Motor neuron (in vitro differentiated cells): ENCODE measurements around the gene VIPR2. TPM values are rescaled to one million over a fixed set of nuclear protein-coding genes. Genes with fewer than 3 reads are reported as not detected.
"Not testable (repeated sequence)": the region's sequence is repeated elsewhere in the genome, so short reads cannot be mapped to it uniquely, and the experiment has no call there.

Experiments used
- ATAC-seq, 8 experiments: fragments of 200-7000 bp; cut with Tn5 transposase; replicated peaks in 6 of 8; 2 replicates each; pipeline ENCODE4 v1.8.0; 2021; ENCODE audit warnings: mild to moderate bottlenecking in 8 of 8, moderate library complexity in 8 of 8
- H3K27ac ChIP-seq, 2 donors: fragments of 250-450 bp; sonication (Bioruptor Pico); 2 replicates each; pipeline ENCODE4 v1.9.0; 2021; ENCODE audit warnings: antibody characterized with exemption in 2 of 2, mild to moderate bottlenecking in 2 of 2, moderate library complexity in 1 of 2
- H3K4me1 ChIP-seq, 2 donors: fragments of 250-450 bp; sonication (Bioruptor Pico); replicated peaks in 1 of 2; 2 replicates each; pipeline ENCODE4 v1.6.1; 2021; ENCODE audit warnings: antibody characterized with exemption in 2 of 2, mild to moderate bottlenecking in 2 of 2, moderate library complexity in 1 of 2
- H3K4me3 ChIP-seq, 5 donors: fragments of 250-450 bp; sonication (Bioruptor Pico); 2 replicates each; pipeline ENCODE4 v1.9.0; 2021; ENCODE audit warnings: antibody characterized with exemption in 5 of 5, mild to moderate bottlenecking in 5 of 5, moderate library complexity in 4 of 5
- WGBS, 10 experiments: fragments of 450-650 bp; shearing (Covaris generic); methylation state at CpG; one replicate each; pipeline ENCODE4 v1.0.0; 2022; 5-methylcytosine and 5-hydroxymethylcytosine counted together
- in situ Hi-C, 9 experiments: fragments of 400-800 bp; cut with MboI; loops; one replicate each; pipeline ENCODE4 v1.15.0; 2021; ENCODE audit warnings: low sequenced_read_pairs in 9 of 9, low pct_unique_long_range_greater_than_20kb in 2 of 9; ENCODE audit not compliant: unreplicated experiment in 9 of 9
- total RNA-seq, 8 experiments: library from RNA; unstranded; fragments of 300-600 nt; gene quantifications; 2 replicates each; pipeline versions ENCODE4 v1.2.3 to v1.2.4, GENCODE V29; 2022

VIPR2 gene
- total RNA-seq, 8 experiments from 2014 or later, result 0.05 to 2.0 (median 0.73) TPM; not detected in 1

DNA sequence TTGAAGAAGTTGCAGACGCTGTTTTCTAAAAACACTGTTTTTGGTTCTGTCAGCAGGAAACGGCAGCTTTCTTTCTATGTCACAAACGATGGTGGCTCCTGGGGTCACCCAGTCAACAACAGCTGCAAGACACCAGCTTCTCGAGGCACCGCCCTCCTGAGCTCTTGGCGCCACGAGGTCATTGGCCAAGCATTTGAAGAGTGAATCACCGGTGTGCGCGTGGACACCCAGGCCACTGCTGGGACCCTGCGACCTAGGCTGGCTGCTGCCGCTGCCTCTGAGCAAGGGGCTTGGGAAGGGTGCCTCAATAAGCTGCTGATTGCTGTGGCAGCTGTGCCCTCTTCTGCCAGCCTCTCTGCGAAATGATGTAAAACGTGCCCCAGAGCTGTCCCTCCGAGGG lies 22.5 kb upstream of the VIPR2 start:
- no peak for ATAC-seq
- in situ Hi-C loops, result no loop called here
- H3K4me1 ChIP-seq, result no peaks in the 10 kb centered on the region
- no peak overlapping the region for H3K27ac ChIP-seq
- WGBS, 10 experiments, result 47 to 90% (median 83%) methylated on average over 3 to 8 of the region's 15 CpGs; no CpG with 5 or more reads in 5 of the 10 experiments
- no peak overlapping the region for H3K4me3 ChIP-seq

DNA sequence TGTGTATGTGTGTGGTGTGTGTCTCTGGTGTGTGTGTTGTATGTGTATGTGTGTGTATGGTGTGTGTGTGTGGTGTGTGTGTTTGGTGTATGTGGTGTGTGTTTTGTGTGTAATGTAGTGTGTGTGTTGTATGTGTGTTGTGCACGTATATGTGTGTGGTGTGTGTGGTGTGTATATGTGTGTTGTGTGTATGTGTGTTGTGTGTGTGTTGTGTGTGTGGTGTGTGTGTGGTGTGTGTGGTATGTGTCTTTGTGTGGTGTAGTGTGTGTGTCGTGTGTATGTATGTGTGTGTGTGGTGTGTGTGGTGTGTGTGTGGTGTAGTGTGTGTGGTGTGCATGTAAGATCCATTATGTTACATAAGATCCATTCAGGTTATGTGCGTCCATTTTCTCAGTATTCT lies 21.9 kb upstream of the VIPR2 start:
- no peak overlapping the region for H3K27ac ChIP-seq
- no peak for ATAC-seq
- in situ Hi-C loops, result no loop called here
- 0 to 100% (median 75%) methylated on average over 1 to 2 of the region's 3 CpGs; no CpG with 5 or more reads in 2 of the 10 experiments for whole genome bisulfite sequencing, 10 experiments
- no peaks in the 10 kb centered on the region for H3K4me1 ChIP-seq
- no peak overlapping the region for H3K4me3 ChIP-seq

DNA sequence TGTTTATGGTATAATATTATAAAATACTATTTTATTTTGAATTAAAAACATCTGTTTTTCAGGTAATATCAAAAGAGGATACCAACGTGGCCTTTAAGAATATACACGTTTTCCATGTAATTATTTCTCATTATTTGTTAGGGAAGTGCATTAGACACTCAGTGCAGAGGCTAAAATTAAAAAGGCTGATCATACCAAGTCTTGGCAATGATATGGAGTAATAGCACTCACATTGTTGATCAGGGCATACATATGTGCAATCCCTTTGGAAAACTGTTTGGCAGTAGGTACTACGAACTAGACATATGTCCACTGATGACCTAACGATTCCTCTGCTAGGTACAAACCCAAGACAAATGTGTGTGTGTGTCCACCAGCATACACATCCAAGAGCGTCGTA lies 20.7 kb upstream of the VIPR2 start:
- H3K4me1 ChIP-seq, result no peaks in the 10 kb centered on the region
- WGBS, 10 experiments, result 5 to 100% (median 43%) methylated on average over 2 to 5 of the region's 6 CpGs; no CpG with 5 or more reads in 1 of the 10 experiments
- H3K4me3 ChIP-seq, result no peak overlapping the region
- ATAC-seq, result no peak
- no peak overlapping the region for H3K27ac ChIP-seq
- in situ Hi-C loops, result no loop called here

DNA sequence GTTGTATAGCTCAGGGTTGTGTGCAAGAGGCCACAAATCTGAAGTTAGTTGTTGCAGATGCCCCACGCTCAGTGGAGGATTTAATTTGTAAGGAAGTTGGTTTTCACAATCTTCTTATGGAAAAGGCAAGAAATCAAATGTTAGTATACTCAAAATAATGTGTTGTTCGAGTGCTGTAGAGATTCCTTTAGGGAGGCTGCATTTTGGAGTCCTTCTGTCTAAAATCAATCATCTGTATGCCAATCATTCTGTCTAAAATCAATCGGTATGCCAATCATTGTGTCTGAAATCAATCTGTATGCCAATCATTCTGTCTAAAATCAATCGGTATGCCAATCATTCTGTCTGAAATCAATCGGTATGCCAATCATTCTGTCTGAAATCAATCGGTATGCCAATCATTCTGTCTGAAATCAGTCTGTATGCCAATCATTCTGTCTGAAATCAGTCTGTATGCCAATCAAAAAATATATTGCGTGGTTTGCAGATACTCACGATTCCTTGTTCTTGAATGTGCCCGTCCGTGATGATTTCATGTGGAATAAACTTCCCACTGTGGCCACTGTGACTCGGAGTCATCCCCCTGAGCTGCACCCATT lies 19.1 kb upstream of the VIPR2 start:
- H3K4me3 ChIP-seq, ATAC-seq, H3K4me1 ChIP-seq, H3K27ac ChIP-seq, in situ Hi-C loops: not testable (repeated sequence)
- 60% methylated on average over 1 of the region's 11 CpGs; no CpG with 5 or more reads in 9 of the 10 experiments for WGBS, 10 experiments

DNA sequence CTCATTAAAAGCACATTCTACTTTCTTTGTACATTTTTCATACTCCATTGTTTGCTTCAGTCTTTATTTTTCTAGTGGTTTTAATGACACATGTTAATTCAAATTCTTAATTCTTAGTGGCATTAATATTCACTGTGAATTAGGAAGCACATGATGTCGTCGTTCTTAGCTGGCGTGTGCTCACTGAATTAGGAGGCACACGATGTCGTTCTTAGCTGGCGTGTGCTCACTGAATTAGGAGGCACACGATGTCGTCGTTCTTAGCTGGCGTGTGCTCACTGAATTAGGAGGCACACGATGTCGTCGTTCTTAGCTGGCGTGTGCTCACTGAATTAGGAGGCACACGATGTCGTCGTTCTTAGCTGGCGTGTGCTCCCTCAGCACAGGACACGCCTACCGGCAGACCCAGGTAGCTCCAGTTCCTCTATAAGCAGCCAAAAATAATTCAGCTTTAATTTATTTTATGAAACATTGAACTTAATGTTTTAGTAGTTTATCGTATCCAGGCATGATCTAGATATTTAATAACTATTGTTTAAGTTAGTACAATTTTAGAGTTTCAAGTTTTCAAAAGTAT lies 17.5 kb upstream of the VIPR2 start:
- WGBS, 10 experiments, result 12 to 100% (median 55%) methylated on average over 1 to 20 of the region's 21 CpGs; no CpG with 5 or more reads in 2 of the 10 experiments
- H3K4me3 ChIP-seq, H3K27ac ChIP-seq, H3K4me1 ChIP-seq, in situ Hi-C loops, ATAC-seq: not testable (repeated sequence)

DNA sequence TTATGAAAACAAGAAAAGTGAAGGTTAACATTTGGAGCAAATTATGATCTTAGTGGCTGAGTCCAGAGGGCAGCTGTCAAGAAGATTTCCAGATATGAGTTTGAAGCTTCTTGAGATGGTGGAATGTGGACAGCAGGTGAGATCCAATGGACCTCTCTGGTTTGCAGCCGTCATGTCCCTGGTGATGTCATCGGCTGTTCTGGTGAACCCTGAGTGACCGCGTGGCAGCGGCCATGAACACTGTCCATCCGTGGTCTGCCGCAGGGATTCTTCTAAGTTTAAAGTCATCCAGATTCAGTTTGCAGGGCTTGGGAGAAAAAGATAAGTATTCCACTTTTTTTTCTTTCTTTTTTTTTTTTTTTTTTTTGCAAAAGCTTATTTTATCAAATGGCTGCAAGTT lies 15.8 kb upstream of the VIPR2 start:
- H3K4me3 ChIP-seq, result no peak overlapping the region
- in situ Hi-C loops, result no loop called here
- no peaks in the 10 kb centered on the region for H3K4me1 ChIP-seq
- no peak for ATAC-seq
- WGBS, 10 experiments, result 23 to 98% (median 89%) methylated on average over 2 to 7 of the region's 7 CpGs; no CpG with 5 or more reads in 1 of the 10 experiments
- no peak overlapping the region for H3K27ac ChIP-seq

DNA sequence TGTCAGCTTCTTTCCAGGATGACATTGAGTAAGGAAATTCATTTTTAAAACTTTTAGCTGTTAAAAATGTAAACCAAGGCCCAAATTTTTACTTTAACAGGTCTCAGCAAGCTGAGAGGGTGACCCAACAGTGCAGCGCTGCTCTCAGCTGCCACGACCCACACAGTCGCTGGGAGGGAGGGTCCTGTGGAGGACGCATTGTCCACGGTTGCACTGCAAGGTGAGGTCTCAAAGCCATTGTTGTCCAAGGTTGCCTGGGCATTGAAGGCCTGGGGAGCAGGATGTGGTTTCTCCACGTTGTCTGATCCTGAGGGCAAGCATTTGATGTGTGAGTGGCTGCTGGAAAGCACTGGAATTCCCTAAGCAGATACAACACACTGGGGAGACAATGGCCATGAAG lies 15.1 kb upstream of the VIPR2 start:
- 7 to 82% (median 65%) methylated on average over 1 to 5 of the region's 6 CpGs; no CpG with 5 or more reads in 3 of the 10 experiments for WGBS, 10 experiments
- in situ Hi-C loops, result no loop called here
- ATAC-seq, result no peak
- Histone ChIP-seq H3K4me3 (no peak overlapping the region), H3K4me1 (no peaks in the 10 kb centered on the region), H3K27ac (no peak overlapping the region)

DNA sequence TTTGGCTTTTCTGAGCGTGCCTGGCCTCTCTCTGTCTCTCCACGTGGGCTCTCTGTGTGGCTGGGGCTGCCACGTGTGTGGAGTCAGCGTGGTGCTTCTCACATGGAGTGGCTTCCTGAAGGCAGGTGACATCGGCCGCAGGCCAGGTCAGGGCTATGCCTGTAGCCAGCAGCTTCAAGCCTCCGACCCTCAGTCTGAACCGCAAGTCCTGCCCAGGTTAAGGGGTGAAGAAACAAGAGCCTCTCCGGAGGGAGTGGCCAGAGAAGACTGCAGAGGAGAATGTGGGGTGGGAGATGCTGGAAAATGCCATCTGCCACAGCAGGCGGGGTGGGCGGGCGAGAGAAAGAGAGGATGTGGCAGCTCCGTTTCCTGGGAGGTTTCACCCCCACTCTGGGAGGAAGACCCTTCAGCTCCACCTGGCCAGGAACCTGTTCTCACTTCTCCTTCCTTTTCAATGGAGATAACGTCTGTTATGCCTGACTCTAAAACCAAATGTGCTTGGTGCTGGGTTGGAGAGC lies 14.3 kb upstream of the VIPR2 start:
- Histone ChIP-seq H3K4me3 (no peak overlapping the region), H3K27ac (no peak overlapping the region), H3K4me1 (no peaks in the 10 kb centered on the region)
- no peak for ATAC-seq
- 20 to 67% (median 60%) methylated on average over 1 of the region's 14 CpGs; no CpG with 5 or more reads in 6 of the 10 experiments for WGBS, 10 experiments
- in situ Hi-C loops, result no loop called here

DNA sequence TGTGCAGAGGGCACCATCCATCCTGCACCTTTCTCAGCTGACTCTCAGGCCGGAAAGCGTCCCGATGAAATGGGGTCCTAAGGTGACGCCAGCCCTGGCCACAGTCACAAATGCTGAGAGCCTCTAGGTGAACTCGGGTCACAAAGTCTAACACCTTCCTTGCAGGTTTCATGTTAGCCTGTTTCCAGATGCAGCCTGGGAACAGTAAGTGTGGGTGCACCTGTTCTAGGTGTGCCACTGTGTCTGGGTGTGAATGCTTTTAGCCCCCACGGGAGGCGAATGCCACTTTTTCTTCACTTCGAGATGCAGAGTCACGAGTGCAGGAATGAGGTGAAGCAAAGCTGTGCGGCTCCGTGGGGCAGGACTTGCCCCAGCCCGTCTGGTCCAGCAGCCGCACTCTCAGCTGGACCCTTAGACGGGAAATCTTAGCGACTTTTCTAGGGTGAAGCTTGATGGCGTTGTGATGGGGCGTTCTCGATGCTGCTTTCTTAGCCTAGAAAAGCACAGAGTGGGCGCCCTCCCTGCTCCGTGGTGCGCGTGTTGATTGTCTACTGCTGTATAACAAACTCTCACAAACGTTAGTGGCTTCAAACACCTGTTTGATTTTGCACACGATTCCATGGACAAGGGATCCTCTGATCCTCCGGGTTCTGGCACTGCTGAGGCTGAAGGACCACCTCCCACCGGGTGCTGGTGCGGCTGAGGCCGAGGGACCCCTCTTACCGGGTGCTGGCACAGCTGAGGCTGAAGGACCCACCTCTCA lies 13.6 kb upstream of the VIPR2 start:
- H3K27ac ChIP-seq, result no peak overlapping the region
- in situ Hi-C loops, result no loop called here
- WGBS, 10 experiments, result 36 to 100% (median 91%) methylated on average over 1 to 13 of the region's 29 CpGs; no CpG with 5 or more reads in 3 of the 10 experiments
- no peaks in the 10 kb centered on the region for H3K4me1 ChIP-seq
- H3K4me3 ChIP-seq, result no peak overlapping the region
- ATAC-seq, result no peak

DNA sequence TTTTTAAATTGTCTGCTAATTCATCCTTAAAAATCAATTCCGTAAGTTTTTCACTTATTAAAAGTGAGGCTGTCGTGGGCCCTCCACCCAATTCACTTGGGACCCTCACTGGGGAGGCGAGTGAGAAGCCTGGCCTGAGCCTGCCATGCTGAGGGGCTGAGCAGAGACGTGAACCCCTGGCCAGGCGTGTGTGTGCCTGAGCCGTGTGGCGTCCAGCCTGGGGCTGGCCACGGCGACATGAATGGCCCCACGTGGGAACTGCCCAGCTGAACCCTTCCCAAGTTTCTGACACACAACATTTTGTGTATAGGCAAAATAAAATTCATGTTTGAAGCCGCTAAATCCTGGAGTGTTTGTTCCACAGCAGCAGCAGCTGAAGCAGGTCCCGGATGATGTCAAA lies 13.0 kb upstream of the VIPR2 start:
- 19 to 100% (median 80%) methylated on average over 1 to 9 of the region's 12 CpGs; no CpG with 5 or more reads in 1 of the 10 experiments for WGBS, 10 experiments
- in situ Hi-C loops, result no loop called here
- no peak for ATAC-seq

DNA sequence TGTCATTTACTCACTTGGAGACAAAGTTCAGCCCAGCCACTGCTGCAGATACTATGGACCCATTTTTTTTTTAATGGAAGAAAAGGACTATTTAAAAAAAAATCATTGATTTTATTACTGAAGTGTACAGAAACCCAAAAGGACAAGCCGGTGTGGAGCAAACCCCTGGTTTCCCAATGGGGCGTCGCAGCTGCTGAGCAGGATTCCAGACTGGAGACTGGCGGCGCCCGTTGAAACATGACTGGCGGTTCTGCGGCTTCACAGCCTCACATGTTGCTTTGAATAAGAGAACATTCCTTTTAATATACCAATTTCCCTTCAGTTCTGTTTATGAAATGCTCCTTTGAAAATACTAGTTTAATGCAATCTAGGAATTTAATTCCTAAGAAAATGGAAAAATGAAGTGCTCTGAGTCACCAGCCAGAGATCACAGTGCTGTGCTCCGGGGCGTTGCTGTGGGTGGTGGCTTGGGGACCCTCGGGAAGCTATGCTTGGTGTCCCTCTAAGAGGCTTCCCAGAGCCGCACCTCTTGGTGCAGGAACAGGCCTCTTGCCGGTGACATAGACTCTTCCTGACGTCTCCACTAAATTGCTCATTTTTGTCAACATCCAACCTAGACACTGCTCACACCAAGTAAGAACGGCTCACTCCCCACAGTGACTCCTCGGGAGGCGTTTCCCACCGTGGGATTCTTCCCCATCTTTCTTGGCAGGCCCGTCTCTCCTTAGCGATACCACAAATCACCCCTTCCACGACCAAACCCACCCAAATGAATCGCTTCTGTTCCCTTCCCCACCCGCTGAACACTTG lies 12.0 kb upstream of the VIPR2 start:
- no peak for ATAC-seq

More for the DNA sequence above, 13.0 kb upstream of the VIPR2 start:
- H3K4me3 ChIP-seq, result no peak overlapping the region
- no peaks in the 10 kb centered on the region for H3K4me1 ChIP-seq
- H3K27ac ChIP-seq, result no peak overlapping the region

DNA sequence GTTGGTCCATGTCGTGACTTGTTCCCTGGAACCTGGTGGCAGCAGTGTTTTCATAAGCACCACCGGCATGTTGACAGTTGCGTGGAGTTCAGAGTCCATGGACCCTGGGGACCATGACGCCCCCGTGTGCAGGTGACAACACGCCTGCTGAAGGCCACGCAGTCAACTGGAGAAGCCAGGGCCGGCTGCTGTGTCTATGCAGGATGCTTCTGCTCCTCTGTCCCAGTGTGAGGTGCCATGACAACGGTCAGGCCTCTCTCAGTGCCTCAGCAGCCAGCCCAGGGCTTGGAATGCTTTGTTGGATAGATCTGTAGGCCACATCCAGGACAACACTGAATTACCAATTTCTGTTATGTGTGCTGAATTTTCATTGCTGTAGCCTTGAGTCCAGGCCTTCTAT lies 10.7 kb upstream of the VIPR2 start:
- ATAC-seq, result peak in 2 of 8 experiments; percentile 28 to 74
- in situ Hi-C loops, result no loop called here
- H3K4me3 ChIP-seq, result no peak overlapping the region
- H3K4me1 ChIP-seq, result no peaks in the 10 kb centered on the region
- WGBS, 10 experiments, result 0 to 80% (median 60%) methylated on average over 1 to 6 of the region's 9 CpGs; no CpG with 5 or more reads in 5 of the 10 experiments
- H3K27ac ChIP-seq, result no peak overlapping the region

More for the DNA sequence above, 12.0 kb upstream of the VIPR2 start:
- in situ Hi-C loops, result no loop called here
- H3K4me3 ChIP-seq, result no peak overlapping the region
- no peaks in the 10 kb centered on the region for H3K4me1 ChIP-seq
- WGBS, 10 experiments, result 20 to 100% (median 86%) methylated on average over 1 to 15 of the region's 23 CpGs; no CpG with 5 or more reads in 2 of the 10 experiments
- no peak overlapping the region for H3K27ac ChIP-seq
